NCI-H1092 treated with DMSO at 0.1 percent for 48 hours (cell line): Measurements from ENCODE around the gene CD209.
"Not testable (repeated sequence)": the region's sequence is repeated elsewhere in the genome, so short reads cannot be mapped to it uniquely, and the experiment has no call there.

Experiments used
- DNase-seq: peaks from one replicate; lab custom pipeline; 2025; lab: John Stamatoyannopoulos, UW

Gene CD209, protein sequence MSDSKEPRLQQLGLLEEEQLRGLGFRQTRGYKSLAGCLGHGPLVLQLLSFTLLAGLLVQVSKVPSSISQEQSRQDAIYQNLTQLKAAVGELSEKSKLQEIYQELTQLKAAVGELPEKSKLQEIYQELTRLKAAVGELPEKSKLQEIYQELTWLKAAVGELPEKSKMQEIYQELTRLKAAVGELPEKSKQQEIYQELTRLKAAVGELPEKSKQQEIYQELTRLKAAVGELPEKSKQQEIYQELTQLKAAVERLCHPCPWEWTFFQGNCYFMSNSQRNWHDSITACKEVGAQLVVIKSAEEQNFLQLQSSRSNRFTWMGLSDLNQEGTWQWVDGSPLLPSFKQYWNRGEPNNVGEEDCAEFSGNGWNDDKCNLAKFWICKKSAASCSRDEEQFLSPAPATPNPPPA

GRCh38 chr19:7746903-7747884 lies at the start of gene CD209:
Gene CD209, minus strand, starts transcription at chr19:7747534. Its CDS starts 23 bp downstream, at chr19:7747511.
- DNase-seq = no peak

DNA sequence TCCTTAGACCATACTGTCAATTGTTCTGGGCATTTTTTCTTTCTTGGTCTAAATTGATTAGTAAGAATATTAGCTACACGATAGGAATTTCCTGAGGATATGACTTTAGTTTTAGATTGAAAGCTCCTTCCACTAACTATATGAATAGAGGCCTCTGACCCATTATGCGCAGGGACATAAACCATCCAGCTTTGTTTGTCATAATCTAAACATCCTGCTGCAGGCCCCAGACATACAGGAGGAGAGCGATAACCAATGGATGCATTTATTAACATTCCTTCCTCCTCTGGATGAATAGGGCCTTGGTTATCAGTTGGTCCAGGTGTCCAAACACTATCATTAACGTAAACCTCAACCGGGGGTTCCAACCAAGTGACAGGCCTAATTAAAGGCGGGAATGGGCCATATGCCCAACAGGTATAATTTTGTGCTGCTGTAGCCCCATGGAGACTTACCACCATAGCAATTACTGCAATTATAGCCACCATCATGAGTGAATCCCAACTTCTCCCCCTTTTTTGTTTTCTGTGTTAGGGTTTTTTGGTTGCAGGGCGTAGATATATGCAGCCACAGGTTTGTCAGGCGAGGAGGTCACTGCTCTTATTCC lies 48.3 kb upstream of the CD209 start:
- no peak for DNase-seq

DNA sequence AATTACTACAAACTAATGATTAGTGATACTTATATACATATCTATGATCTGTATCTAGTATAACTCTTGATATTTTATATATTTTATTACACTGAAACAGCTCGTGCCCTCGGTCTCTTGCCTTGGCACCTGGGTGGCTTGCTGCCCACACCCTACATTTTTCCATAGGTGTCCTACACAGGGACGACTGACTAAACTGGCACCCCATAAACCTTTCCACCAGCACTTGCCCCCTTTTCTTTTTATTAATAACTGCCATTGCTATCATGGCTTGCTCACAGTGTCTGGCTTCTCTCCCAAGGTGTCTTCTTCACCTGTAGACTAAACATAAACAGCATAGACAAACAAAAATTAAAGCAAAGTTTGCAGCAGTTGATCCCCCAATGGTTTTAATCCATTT lies 46.2 kb upstream of the CD209 start:
- no peak for DNase-seq

- DNase-seq = not testable (repeated sequence)
Measured at GRCh38 chr19:7792701-7793100, 45.4 kb upstream of the CD209 start.

GRCh38 chr19:7792281-7792680 lies 44.9 kb upstream of the CD209 start:
- DNase-seq = no peak

DNA sequence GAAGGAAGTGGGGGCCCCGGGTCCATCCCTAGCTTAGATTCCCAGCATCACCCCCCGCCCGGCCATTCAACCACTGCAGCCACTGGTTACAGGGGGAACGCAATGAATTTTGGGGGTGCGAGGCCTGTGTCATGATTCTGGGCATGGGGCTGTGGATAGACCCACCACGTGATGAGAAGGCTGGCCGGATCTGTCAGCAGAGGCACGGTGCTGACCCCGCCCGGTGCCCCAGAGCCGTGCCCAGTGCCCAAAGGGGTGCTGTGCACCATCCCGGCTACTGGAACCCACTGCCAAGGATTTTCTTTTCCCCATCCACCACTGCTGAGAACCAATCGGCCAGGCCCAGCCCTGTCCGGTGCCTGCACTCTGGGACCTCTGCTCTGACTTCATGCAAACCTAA lies 43.1 kb upstream of the CD209 start:
- no peak for DNase-seq

DNA sequence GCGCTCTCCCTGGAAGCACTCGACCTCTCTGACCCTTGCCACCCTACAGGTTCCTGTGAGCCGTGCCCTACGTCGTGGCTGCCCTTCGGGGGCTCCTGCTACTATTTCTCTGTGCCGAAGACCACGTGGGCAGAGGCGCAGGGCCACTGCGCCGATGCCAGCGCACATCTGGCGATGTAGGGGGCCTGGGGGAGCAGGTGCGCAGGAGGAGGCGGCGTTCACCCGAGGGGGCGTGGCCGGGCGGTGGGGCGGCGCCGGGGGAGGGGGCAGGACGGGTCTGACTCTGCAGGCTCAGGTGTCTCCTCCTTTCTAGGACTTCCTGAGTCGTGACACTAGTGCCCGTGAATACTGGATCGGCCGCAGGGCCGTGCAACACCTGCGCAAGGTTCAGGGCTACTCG lies 42.1 kb upstream of the CD209 start:
- no peak for DNase-seq

DNA sequence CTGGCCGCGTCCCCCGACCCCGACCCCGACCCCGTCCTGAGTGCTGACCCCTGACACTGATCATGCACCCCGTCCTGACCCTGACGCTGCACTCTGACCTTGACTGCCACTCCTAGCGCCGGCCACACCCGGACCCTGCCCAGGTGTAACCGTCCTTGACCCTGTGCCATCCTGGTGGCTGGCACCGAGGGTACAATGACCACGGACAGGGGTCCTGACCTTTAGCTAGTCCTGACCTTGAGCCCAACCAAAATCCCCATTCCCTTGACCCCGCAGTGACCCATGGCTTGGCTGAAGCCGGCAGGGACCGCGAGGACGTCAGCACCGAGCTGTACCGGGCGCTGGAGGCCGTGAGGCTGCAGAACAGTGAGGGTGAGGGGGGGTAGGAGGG lies 41.6 kb upstream of the CD209 start:
- DNase-seq = no peak

DNA sequence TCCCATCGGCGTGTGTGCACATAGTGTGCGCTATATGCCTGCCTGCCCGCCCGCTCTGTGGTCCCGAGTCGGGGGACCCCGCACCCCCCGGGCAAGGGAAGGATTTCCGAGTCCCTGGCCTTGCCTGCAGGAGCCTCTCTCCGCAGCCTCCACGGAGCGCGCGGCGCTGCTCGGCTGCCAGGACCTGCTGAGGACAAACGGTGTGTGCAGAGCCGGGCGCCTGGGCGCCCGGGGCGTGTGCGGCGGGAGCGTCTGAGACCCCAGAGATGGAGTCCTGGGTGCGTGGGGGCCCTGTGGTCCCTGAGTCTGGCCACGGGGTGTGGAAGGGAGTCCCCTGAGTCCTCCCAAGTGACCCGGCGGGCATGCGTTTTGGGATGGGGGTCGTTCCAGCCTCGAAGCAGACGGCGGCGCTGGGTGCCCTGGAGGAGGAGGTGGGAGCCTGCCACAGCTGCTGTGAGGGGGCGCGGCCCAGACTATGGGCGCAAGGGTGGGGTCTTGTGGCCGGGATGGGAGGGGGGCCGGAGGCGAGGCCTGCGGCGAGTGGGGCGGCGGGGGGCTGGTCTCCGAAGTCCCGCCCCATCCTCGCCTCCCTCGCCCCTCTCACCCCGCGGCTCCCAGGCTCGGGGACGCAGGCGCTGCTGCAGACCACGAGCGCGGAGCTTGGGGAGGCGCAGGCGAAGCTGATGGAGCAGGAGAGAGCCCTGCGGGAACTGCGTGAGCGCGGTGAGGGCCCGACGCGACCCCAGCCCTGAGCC lies 41.0 kb upstream of the CD209 start:
- no peak for DNase-seq

GRCh38 chr19:7787602-7788177 lies 40.4 kb upstream of the CD209 start:
- no peak for DNase-seq

- no peak for DNase-seq
Measured at GRCh38 chr19:7787141-7787540, 39.8 kb upstream of the CD209 start.

DNA sequence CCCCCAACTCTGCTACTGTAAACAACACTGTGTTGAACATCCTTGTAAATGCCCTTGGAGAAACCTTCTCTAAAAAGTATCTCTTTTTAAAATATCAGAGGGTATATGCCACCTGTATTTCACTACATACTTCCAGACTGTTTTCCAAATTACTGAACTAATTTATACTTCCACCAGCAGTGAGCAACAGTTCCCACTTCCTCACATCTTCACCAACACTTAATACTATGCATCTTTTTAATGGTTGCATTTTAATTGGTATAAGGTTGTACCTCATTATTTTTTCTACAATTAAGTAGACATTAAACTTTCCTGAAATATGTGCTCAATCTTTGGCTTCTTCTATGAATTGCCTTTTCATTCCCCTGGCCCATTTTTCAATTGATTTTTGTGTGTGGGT lies 37.5 kb upstream of the CD209 start:
- DNase-seq = no peak

DNA sequence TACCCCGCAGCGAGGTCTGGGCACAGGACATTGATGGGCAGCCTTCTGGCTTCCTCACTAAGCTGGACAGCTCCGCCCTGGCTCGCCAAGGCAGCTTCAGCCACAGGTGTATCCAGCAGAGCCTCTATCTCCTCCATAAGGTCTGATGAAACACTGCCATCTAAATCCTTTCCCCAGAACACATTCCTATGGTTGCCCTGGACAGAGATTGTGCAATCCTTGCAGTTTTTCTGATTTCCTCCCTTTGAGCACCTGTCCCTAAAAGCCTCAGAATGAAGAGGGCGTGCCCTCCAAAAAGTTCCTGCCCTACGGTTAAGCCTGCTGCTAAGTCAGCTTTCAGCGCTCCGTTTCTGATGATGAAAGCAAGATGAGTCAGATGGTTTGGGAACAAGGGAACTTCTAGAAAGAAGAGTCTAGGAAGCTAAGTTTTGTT lies 36.7 kb upstream of the CD209 start:
- no peak for DNase-seq

DNA sequence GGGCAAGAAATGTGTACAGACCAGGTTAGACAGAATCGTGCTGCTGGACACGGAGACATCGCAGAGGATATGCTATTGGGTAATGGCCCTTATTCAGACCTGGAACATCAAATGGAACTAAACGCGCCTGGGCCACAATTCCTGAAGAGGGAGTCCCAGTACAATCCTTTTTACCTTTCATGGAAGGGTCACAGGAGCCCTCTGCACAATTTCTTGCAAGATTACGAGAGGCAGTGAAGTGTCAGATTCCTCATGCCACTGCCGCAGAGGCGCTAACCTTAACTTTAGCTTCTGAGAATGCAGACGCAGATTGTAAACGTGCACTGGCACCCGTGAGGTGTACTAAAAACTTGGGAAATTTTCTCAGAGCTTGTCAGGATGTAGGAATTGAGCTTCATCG lies 33.8 kb upstream of the CD209 start:
- DNase-seq = no peak

GRCh38 chr19:7779631-7780486 lies 32.5 kb upstream of the CD209 start:
- DNase-seq = no peak

DNA sequence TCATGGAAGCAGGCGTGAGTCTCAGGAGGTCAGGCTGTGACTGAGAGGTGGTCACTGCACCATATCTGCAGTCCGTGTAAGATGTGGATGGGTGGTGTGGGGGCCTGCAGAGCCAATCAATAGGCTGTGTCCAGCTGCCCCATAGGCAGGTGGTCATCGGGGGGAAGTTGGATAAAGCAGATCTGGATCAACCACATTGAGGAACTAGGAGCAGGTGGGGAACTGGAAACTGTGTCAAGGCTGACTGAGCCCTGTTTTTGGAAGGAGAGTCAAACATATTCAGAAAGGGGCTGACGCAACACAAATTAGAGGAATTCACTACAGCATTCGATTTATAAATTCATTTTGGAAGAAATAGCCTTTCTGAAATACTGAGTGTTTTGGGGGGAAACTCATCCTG lies 30.7 kb upstream of the CD209 start:
- DNase-seq = no peak

DNA sequence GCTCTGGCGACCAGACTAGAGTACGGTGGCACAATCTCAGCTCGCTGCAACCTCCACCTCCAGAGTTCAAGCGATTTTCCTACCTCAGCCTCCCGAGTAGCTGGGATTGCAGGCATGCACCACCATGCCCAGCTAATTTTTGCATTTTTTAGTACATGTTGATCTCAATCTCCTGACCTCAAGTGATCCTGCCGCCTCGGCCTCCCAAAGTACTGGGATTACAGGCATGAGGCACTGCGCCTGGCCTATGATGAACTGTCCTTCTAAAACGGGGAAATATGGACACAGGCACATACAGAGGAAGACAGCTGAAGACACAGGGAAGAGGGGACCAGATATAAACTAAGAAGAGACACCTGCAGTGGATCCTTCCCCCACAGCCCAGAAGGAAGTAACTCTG lies 28.4 kb upstream of the CD209 start:
- no peak for DNase-seq

- DNase-seq = no peak
Measured at GRCh38 chr19:7773841-7774240, 26.5 kb upstream of the CD209 start.

- DNase-seq = no peak
Measured at GRCh38 chr19:7772752-7773291, 25.5 kb upstream of the CD209 start.

GRCh38 chr19:7771072-7771471 lies 23.7 kb upstream of the CD209 start:
- no peak for DNase-seq
